Activated naive CD4-positive, alpha-beta T cell treated with anti-CD3 and anti-CD28 coated beads, Interleukin-2, amount 10 ng/mL, durations not matched to agents 7 days and 5 days (primary cell): ENCODE results near the gene FAM174A.
"Not testable (repeated sequence)": the region's sequence is repeated elsewhere in the genome, so short reads cannot be mapped to it uniquely, and the experiment has no call there.

ENCODE experiments used
- CTCF ChIA-PET: fragments of 350-600 bp; sonication (Branson Sonifier 250); formaldehyde crosslinking; loops from one replicate; lab custom pipeline; 2021; ENCODE audit warnings: antibody characterized with exemption; lab: Charles Lee
- DNase-seq: peaks from one replicate; pipeline ENCODE4 v3.0.0-alpha.2; 2020
- H3K27ac Mint-ChIP-seq: one replicate; pipeline ENCODE4 v1.8.0; 2021; ENCODE audit warnings: mild to moderate bottlenecking, moderate library complexity, mixed read lengths
- H3K27me3 Mint-ChIP-seq: one replicate; pipeline ENCODE4 v1.8.0; 2021; ENCODE audit warnings: mild to moderate bottlenecking, mixed read lengths
- H3K36me3 Mint-ChIP-seq: one replicate; pipeline ENCODE4 v1.8.0; 2021; ENCODE audit warnings: mixed read lengths
- H3K4me1 Mint-ChIP-seq: one replicate; pipeline ENCODE4 v1.8.0; 2021; ENCODE audit warnings: mixed read lengths
- H3K4me3 Mint-ChIP-seq: one replicate; pipeline ENCODE4 v1.8.0; 2021; ENCODE audit warnings: mild to moderate bottlenecking, moderate library complexity, mixed read lengths
- H3K9me3 Mint-ChIP-seq: one replicate; pipeline ENCODE4 v1.8.0; 2021; ENCODE audit warnings: mixed read lengths

FAM174A gene

DNA sequence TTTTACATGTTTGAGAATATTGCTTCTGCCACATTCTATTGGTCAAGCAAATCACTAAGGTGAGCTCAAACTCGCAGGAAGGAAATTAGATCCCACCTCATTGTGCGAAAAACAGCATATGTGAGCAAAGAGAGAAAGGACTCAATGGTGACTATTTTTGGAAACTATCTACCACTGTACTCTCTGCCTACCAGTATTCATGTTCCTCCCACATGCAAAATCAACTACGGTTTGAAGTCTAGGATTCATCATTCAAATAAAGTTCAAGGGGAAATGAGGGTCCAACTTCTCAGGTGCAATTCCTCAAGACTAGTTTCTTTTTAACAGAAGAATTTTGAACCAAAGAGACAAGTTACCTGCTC is 60.6 kb downstream of the FAM174A start:
- Mint-ChIP-seq H3K36me3 (no peaks in the 10 kb centered on the region), H3K27ac (no peak overlapping the region), H3K4me3 (no peak overlapping the region), H3K4me1 (no peaks in the 10 kb centered on the region), H3K27me3 (no peaks in the 10 kb centered on the region), H3K9me3 (no peaks in the 10 kb centered on the region)
- no peak for DNase-seq
- CTCF ChIA-PET = interaction anchor here (0.6 kb wide), 1 partner anchor 117 kb away, joined by 3 read pairs; no protein-coding TSS in a partner anchor

DNA sequence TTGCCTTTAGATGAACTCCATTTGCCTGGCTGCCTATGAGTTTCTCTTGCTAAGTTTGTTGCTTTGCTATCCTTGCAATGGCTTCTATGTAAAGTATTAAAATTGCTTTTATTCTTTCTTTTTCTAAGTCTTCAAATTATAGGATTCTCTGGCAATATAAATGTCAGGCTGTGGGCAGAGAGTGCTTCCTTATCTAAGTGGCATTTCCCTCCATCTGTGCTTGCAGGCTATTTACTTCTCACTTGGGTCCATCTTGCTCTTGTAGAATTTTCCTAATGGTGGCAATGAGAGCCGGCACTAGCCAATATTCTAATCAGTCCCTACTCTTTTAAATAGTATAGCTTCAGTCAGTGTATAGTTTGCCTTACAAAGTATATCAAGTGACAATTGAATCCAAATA is 63.3 kb downstream of the FAM174A start:
- H3K27me3 Mint-ChIP-seq = no peaks in the 10 kb centered on the region
- no peaks in the 10 kb centered on the region for H3K9me3 Mint-ChIP-seq
- H3K36me3 Mint-ChIP-seq = no peaks in the 10 kb centered on the region
- no peak for DNase-seq
- CTCF ChIA-PET = no interaction called here
- no peak overlapping the region for H3K4me3 Mint-ChIP-seq
- H3K4me1 Mint-ChIP-seq = no peaks in the 10 kb centered on the region
- H3K27ac Mint-ChIP-seq = no peak overlapping the region

GRCh38 chr5:100600298-100600994 is 65.3 kb downstream of the FAM174A start:
- DNase-seq = no peak
- no peak overlapping the region for H3K4me3 Mint-ChIP-seq
- H3K27ac Mint-ChIP-seq = no peak overlapping the region
- CTCF ChIA-PET = no interaction called here
- H3K9me3 Mint-ChIP-seq = no peaks in the 10 kb centered on the region
- no peaks in the 10 kb centered on the region for H3K36me3 Mint-ChIP-seq
- H3K27me3 Mint-ChIP-seq = no peaks in the 10 kb centered on the region
- H3K4me1 Mint-ChIP-seq = no peaks in the 10 kb centered on the region

- Mint-ChIP-seq H3K27me3 (no peaks in the 10 kb centered on the region), H3K9me3 (no peaks in the 10 kb centered on the region), H3K36me3 (no peaks in the 10 kb centered on the region), H3K4me1 (no peaks in the 10 kb centered on the region), H3K27ac (no peak overlapping the region), H3K4me3 (no peak overlapping the region)
- CTCF ChIA-PET = interaction anchor here (0.8 kb wide), 1 partner anchor 8 kb away, joined by 3 read pairs; no protein-coding TSS in a partner anchor
- no peak for DNase-seq
Measured at GRCh38 chr5:100603141-100603540, 68.0 kb downstream of the FAM174A start.

- not testable (repeated sequence) for H3K27ac Mint-ChIP-seq
Measured at GRCh38 chr5:100604021-100604420, 68.8 kb downstream of the FAM174A start.

DNA sequence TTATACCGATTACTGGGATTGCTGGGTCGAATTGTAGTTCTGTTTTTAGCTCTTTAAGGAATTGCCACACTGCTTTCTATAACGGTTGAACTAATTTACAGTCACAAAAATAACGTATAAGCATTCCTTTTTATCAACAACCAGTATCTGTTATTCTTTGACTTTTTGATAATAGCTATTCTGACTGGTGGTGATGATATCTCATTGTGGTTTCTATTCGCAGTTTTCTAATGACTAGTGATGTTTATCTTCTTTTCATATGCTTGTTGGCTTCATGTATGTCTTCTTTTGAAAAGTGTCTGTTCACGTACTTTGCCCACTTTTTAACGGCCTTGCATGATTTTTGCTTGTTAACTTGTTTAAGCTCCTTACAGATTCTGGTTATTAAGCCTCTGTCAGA is 74.4 kb downstream of the FAM174A start:
- Mint-ChIP-seq H3K27ac (no peak overlapping the region), H3K4me3 (no peak overlapping the region), H3K36me3 (no peaks in the 10 kb centered on the region), H3K27me3 (peaks cover 4% of the 10 kb centered on the region), H3K4me1 (no peaks in the 10 kb centered on the region), H3K9me3 (no peaks in the 10 kb centered on the region)
- DNase-seq = no peak
- CTCF ChIA-PET = no interaction called here

More at GRCh38 chr5:100604021-100604420, 68.8 kb downstream of the FAM174A start:
- H3K36me3 Mint-ChIP-seq, DNase-seq, H3K4me1 Mint-ChIP-seq, H3K4me3 Mint-ChIP-seq, H3K27me3 Mint-ChIP-seq, H3K9me3 Mint-ChIP-seq, CTCF ChIA-PET: not testable (repeated sequence)

GRCh38 chr5:100614308-100614707 is 79.1 kb downstream of the FAM174A start:
- Mint-ChIP-seq H3K4me3 (no peak overlapping the region), H3K27me3 (peaks cover 4% of the 10 kb centered on the region), H3K9me3 (no peaks in the 10 kb centered on the region), H3K4me1 (no peaks in the 10 kb centered on the region), H3K36me3 (no peaks in the 10 kb centered on the region), H3K27ac (no peak overlapping the region)
- DNase-seq = no peak
- CTCF ChIA-PET = no interaction called here

- Mint-ChIP-seq H3K4me1 (no peaks in the 10 kb centered on the region), H3K36me3 (no peaks in the 10 kb centered on the region), H3K4me3 (no peak overlapping the region), H3K27me3 (peaks cover 4% of the 10 kb centered on the region), H3K27ac (no peak overlapping the region), H3K9me3 (no peaks in the 10 kb centered on the region)
- DNase-seq = no peak
- CTCF ChIA-PET = no interaction called here
Measured at GRCh38 chr5:100615362-100615761, 80.2 kb downstream of the FAM174A start.

DNA sequence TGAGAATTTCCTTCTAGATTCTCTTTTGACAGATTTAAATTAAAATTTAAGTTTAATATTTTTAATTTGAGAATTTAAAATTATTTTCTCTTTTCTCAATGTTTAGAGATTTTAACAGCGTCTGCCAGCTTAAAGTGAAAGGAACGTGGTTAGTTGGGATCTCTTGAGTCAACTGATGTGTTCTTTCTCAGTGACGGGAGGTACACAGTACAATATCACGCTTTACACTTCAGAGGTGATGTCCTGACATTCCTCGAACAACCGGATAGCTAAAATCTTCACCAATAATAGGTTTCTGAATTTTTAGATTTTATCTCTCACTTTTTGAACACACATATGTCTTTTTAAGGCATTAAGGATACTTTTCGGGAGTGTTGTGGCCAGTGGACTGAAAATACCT is 81.1 kb downstream of the FAM174A start:
- Mint-ChIP-seq H3K27ac (no peak overlapping the region), H3K4me1 (no peaks in the 10 kb centered on the region), H3K4me3 (no peak overlapping the region), H3K9me3 (no peaks in the 10 kb centered on the region), H3K27me3 (peaks cover 2% of the 10 kb centered on the region), H3K36me3 (no peaks in the 10 kb centered on the region)
- CTCF ChIA-PET = no interaction called here
- no peak for DNase-seq

DNA sequence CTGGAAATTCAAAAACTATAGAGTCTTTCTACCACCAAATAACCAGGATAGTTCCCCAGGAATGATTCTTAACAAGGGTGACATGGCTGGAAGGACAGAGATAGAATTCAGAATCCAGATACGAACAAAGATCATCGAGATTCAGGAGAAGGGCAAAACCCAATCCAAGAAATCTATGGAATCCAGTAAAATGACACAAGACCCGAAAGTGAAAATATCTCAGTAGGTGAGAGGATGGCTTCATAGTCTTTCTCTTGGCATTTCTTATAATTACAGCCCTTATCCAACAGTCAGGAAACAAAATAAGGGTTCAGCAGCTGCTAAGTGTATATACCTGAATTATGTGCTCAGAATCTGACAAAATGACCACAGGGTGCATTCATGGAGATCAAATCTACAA is 81.8 kb downstream of the FAM174A start:
- DNase-seq = no peak
- Mint-ChIP-seq H3K27me3 (no peaks in the 10 kb centered on the region), H3K9me3 (no peaks in the 10 kb centered on the region), H3K27ac (no peak overlapping the region), H3K4me1 (no peaks in the 10 kb centered on the region), H3K4me3 (no peak overlapping the region), H3K36me3 (no peaks in the 10 kb centered on the region)
- CTCF ChIA-PET = no interaction called here

- Mint-ChIP-seq H3K27me3 (no peaks in the 10 kb centered on the region), H3K27ac (no peak overlapping the region), H3K9me3 (no peaks in the 10 kb centered on the region), H3K36me3 (no peaks in the 10 kb centered on the region), H3K4me3 (no peak overlapping the region), H3K4me1 (no peaks in the 10 kb centered on the region)
- DNase-seq = no peak
- CTCF ChIA-PET = interaction anchor here (0.8 to 1.8 kb wide), 3 partner anchors 278 to 767 kb away, joined by 3 to 8 read pairs (median 3); no protein-coding TSS in a partner anchor
Measured at GRCh38 chr5:100623719-100624118, 88.5 kb downstream of the FAM174A start.

DNA sequence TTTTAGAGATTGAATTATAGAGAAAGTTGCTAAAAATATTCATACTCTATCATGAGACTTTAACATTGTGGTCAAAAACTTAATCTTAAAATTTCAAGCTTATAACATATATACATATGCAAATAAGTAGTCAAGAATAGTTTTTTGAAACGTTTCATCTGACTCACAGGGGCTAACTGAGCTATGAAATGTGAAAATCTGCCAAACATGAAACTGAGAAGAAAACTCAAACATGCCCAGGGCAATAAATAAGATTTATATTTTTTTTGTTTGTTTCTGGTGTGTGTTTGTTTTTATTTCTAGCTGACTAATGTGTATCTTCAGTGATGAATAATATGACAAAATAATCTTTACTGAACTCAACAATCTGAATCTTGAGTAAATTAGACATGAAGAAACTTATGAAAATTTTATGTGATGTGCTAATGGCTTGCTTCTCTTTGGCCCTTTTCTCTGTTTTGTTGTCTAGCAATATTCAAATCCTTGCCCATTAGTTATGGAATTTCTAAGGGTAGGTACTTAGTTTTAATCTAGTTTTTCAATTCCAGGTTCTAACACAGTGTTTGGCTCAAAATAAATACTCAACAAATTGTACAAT is 99.9 kb downstream of the FAM174A start:
- H3K27ac Mint-ChIP-seq = no peak overlapping the region
- CTCF ChIA-PET = no interaction called here
- DNase-seq = no peak
- no peaks in the 10 kb centered on the region for H3K9me3 Mint-ChIP-seq
- no peaks in the 10 kb centered on the region for H3K36me3 Mint-ChIP-seq
- no peaks in the 10 kb centered on the region for H3K4me1 Mint-ChIP-seq
- H3K27me3 Mint-ChIP-seq = no peaks in the 10 kb centered on the region
- no peak overlapping the region for H3K4me3 Mint-ChIP-seq
